HG03432 (cell line): Measurements from ENCODE around the gene NAV2.
"Not testable (repeated sequence)": the region's sequence is repeated elsewhere in the genome, so short reads cannot be mapped to it uniquely, and the experiment has no call there.

Source experiments
- ATAC-seq: cut with Tn5 transposase; IDR thresholded peaks from one replicate; pipeline ENCODE4 v1.9.1; 2021; ENCODE audit warnings: mild to moderate bottlenecking, moderate library complexity; ENCODE audit not compliant: unreplicated experiment

The NAV2 gene

DNA sequence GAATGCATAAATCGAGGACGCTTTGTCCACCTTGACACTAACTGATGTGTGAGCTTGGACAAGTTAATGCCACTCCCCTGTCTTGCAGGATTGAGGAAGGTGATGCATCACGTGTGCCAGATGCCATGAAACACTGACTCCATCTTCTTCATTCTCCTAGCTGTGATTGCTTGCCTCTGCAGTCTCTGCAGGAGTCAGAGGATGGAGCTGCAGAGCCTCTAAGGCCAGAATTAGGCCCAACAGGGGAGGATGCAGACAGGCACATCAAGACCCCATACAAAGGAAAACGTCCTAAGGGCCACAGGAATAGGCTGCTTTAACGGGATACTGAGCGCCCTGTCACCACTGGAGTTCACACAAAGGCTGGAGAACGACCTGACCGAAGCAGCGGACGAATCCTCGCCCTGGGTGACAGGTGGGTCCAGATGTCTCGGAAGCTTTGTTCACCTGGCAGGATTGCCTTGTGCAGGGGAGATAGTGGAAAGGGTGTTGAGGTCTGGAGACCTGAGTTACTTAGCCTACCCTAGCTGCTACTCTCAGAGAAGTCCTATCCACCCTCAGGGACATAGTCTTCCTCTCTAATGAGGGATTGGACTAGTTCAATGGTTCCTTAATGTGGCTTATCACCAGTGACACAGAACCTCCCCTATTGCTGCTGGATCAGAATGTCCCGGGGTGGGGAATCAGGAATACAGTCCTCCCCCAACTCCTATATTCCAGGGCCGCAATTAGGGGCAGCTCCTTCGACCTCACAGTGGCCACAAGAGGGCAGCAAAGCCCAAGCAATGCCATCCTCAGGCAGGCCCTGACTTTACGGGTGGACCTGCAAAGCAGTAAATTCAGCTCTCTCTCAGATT is 415.3 kb downstream of the NAV2 start:
- ATAC-seq: peak; percentile 72

DNA sequence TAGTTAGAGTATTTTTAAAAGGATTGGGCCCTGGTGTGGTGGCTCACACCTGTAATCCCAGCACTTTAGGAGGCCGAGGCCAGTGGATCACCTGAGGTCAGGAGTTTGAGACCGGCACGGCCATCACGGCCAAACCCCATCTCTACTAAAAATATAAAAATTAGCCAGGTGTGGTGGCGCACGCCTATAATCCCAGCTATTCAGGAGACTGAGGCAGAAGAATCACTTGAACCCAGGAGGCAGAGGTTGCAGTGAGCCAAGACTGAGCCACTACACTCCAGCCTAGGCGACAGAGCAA is 415.8 kb downstream of the NAV2 start:
- not testable (repeated sequence) for ATAC-seq

DNA sequence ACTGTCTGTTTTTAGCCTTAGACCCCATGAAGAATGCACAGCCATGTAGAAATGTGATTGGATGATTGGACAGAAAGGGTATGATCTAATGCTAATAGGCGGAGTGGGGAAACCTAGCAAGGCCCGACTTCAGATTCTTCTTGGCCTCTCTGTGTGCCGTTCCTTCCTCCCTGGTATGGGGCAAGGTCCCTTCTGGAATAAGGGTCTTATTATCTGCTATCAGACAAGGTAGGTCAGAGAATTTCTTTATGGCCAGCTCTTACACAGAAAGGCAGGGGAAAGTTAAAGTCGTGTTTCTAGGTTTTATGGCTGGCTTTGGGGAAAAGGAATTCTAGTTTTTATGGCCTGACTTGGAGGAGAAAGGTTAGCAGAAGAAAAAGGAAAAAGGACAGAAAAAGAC is 417.0 kb downstream of the NAV2 start:
- ATAC-seq: no peak

DNA sequence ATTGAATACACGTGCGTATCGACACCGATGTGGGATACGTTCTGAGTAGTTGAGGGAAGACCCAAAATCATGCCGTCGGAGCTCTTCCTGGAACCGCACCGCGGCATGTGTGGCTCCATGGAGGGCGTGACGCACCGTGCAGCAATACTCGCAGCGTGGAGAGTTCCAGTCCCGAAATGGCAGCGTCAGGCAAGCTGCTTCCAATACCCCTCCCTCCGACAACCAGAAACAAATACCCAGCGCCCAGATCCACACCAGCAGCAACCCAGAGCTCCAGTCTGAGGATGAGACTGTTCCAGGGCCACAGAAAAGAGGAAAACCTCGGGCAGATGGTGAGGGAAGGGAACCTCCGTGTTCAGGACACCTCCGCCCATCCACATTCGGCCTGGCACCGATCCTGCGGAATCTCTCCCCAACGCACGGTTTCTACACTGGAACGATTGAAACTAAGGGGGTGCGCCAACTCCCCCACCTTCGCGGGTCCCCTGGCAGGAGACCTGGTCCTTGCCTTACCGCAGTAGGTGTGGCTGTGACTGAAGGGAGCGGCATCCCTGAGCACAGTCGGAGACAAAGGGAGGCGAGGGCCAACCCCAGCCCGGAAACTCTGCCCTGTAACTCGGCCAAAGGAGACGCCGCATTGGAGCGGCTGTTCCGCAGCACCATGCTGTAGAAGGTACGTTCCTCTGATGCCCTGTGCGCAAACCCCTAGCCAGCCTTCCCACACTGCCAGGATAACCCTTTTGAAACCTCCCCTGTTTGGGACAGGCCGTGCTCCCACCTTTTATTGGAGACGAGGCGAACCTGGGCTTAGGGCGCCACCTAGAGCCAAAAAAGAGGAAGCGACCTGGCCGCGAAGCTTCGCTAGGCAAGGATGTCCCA is 419.4 kb downstream of the NAV2 start:
- no peak for ATAC-seq

DNA sequence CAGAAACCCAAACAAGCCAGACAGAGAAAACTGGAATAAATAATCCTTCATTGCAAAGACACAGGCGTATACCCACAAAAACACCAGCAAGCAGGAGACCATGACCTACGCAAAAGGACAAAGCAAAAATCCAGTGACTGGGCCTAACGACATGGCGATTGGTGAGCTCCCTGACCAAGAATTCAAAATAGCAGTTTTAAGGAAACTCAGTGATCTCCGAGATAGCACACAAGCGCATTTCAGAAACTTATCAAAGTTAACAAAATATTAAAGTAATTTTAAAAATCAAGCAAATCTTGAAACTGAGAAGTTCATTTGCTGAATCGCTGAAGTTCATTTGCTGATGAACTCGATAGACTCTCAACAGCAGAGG is 420.0 kb downstream of the NAV2 start:
- ATAC-seq: no peak

DNA sequence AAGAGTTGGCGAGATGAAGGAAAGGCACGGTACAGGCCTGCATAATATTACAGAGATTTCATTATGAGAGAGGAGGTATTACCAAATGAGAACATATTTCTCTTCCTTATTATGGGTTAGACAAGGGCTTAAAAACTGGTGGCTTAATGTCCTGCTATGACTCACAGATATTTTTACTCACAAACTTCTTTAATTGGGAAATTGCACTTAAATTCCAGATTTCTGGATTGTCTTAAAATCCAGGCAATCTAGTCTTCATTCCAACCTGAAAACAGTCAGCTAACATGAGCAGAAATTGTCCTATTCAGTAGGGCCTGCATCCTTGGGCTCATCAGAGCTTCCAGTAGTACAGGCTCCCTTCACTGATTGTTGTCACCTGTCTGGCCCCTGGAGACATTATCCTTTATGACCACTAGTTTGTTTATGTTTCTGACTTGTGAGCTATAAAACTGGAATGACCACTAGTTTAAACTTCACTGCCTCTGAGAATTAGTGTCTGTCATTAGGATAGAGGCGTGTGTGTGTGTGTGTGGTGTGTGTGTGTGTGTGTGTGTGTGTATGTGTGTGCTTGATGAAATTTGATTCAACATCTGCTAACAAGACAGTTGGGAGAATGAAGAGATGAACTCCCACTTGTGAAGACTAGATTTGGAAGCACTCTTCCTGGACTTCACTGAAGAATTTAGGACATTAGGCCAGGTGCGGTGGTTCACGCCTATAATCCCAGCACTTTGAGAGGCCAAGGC is 422.5 kb downstream of the NAV2 start:
- ATAC-seq: no peak

DNA sequence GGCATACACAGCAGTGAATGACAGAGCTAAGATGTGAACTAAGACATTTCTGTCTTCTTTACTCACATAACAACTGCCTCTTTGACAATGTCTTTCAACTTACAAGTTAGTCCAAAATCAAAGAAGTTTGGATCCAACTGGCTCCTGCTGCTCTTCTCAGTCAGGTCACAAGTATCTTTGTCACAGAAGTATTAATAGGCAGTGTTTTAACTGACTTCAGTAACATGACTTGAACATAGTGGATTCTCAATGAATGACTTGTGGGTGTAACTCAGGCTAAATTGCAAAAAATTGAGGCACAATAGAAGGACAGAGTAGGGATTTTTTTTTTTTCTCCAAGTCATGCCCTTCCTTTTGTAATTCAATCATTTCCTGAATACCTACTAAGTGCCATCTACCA is 425.0 kb downstream of the NAV2 start:
- ATAC-seq: no peak

DNA sequence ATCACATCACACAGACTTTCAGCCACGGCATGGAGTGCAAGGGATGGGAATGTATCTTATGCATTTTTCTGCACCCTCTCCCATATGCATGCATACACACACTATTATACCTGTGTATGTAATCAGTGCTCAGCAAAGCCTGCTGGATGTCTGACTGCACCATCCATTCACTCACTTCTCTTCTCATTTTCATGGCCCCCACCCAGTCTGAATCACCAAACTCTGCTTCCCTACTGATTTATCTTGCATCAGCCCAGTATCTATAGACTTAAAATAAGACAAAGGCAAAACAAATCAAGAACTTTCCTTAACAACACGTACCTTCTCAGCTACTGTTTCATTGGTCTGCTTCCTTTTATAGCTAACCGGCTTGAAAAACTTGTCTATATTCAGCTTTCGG is 426.1 kb downstream of the NAV2 start:
- ATAC-seq: no peak

DNA sequence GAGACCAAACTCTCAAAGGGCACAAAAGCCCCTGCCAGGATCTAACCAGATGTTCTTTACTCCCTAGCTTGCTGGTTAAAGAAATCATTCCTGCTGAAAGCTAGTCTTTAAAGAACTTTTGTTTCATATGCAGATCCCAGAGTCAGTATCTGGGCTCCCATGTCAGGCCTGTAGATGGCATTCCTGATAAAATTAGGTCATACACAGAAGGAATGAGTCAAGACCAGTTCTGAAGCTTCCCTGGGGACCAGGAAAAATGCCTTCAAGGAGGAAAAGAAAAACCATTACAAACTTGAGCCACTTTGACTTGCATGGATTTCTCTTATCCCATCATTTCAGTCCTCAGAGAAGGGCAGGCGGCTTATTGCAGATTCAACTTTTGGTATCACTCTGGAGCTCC is 441.7 kb downstream of the NAV2 start:
- no peak for ATAC-seq

DNA sequence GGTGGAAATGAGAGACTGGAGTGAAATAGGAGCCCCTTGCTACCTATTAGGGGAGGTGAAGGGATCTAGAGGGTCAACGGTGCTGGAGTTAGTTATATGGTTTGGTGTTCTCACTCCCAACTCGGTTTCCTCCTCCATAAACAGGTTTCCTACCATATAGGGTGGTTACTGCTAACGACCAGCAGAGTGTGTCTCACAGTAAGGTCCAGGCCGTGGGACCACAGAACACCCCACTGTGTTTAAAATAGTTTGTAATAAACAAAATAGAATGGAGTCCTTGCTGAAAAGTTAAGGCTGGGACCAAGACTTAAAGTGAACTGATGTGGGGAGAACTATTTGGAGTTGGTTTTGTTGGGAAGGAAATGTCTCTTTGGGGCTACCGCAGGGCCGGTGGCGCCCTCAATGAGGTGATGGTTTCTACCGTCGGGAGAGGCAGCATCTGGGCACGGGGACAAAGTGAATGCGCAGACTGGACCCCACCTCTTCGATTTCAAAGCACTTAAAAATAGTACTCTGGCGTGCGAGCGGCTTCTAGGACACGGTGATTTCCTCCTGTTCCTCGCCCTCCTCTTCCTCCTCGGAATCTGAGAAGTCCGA is 443.1 kb downstream of the NAV2 start:
- ATAC-seq: no peak

DNA sequence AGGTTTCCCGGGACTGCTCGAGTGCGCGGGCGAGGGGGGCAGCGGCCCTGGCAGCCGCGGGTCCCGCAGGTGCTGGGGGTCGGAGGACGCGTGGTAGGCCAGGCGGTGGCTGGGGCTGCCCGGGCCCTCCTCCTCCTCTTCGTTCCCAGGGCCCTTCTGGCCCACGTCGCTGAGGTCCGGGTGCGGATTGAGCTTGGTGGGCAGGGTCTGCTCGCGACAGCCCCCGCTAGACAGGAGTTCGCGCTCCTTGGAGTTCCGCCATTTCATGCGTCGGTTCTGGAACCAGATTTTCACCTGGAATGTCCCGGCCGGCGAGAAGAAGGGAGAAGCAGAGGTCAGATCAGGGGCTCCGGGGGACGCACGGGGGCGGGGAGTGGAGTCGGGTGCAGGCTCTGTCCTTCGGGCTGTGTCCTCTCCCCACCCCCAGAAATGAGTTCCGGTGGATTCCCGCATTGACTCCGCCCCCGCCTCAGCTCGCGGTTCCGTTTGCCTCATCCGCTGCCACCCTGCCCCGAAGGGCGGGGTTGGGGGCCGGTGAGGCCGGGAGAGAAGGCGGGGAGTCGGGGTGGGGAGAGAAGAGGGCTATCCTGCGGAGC is 443.7 kb downstream of the NAV2 start:
- ATAC-seq: no peak

DNA sequence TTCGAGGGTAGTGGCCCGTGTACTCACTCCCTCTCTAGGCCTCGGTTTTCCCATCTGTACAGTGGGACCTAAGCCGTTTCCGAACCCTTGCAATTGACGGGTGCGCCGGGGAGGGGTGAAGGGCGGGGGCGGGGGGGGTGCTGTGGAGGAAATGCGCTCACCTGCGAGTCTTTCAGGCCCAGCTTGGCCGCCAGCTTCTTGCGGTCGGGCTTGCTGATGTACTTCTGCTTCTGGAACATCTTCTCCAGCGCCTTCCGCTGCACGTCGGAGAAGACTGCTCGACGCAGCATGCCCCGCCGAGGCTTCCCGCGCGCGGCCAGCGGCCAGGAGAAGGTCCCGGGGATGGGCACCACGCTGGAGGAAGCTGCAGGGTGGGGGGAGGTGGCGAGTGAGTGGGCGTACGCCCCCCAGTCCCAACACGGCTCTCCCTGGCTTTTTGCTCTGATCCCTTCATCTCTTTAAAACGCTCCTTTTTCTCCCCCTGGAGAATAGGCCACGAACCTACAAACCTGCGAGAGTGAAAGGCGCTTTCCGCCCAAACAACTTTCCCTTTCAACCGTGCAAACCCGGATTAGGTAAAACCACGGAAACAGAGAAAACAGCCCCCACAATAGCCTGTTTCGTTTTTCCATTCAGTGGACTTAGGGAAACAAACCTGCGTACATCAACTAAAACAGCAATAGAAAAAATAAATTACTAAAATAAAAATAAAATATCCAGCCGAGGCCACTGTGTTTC is 444.4 kb downstream of the NAV2 start:
- no peak for ATAC-seq

DNA sequence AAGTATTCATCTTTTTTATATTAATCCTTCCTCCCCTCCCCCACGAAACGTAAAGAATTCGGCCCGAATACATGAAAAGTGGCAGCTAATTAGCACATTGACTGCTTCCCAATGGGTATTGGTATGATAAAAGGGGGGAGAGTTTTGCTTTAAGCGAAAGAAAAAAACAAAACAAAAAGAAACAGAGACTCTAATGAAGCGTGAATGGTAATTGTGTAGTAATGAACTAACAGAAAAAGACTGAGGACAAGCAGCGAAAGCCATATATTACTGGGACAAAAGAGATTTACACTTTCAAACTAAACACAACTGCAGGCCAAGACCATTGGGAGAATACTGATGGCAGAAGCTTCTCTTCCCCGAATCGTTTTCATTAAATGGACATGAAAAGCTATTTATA is 445.1 kb downstream of the NAV2 start:
- ATAC-seq: no peak

DNA sequence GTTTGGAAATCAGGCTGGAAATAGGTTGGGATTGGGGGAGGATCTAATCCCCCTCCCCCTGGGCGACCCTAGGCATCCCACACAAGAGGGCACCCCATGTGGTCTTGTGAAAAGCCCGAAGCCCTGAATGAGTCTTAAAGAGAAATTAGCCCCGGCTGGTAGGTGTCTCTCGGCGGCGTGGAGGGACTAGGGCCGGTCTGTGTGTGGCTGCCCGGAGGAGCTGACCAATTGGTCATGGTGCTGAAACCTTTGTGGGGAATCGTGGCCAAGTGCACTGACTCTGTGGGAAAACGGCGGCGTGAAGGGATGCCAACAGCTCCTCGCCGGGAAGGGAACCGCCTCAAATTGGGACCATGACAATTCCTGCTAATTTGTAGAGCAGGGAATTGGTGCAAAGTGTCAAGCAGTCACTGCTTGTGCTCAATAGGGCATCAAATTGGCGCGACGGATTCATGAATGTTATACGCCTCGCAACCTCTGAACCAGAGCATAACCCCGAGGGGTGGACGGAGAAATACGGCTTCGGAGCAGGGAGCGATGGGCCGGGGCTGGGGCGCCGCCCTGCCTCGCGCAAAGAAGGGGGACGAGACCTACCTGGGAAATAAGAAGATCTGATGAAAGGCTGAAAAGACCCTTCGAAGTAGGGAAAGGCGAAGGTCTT is 446.1 kb downstream of the NAV2 start:
- no peak for ATAC-seq

DNA sequence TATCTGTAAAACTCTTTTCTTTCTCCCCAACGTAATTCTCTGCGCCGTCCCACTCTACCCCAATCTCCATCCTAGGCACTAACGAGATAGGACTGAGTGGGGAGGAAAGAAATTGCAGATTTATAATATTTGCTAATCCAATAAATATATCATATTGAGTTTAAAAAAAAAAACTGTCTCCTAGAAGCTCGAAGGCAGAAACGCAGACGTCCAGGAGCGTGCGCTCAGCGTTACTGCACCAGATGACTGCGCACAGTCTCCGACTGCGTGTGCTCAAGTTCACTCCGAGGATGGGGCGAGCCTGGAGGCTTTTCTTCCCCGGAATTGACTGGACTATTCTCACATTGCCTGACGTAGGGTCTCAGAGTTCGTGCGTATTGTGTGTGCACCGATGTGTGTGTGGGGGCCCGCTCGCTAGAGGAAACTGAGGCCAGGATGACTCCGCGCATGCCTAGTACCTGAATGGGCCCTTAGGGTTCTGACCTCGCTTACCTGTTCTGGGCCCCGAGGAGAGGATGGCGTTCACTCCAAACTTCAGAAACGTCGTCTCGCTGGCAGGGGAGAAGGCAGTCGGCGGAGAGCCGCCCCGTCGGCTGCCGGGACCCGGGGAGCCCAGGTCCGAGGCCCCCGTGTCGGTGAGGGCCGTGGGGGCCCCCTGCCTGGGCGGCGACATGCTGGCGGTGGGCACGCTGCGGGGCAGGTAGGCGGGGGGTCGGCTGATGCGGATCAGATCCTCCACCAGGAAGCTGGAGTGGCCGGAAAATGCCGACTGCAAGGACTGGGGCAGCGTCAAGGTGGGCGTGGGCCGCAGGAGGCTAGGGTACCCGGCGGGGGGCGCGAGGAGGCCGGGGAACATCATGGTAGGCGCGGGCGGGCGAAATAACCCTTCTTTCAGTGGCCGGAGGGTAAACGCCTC is 447.1 kb downstream of the NAV2 start:
- ATAC-seq: no peak

DNA sequence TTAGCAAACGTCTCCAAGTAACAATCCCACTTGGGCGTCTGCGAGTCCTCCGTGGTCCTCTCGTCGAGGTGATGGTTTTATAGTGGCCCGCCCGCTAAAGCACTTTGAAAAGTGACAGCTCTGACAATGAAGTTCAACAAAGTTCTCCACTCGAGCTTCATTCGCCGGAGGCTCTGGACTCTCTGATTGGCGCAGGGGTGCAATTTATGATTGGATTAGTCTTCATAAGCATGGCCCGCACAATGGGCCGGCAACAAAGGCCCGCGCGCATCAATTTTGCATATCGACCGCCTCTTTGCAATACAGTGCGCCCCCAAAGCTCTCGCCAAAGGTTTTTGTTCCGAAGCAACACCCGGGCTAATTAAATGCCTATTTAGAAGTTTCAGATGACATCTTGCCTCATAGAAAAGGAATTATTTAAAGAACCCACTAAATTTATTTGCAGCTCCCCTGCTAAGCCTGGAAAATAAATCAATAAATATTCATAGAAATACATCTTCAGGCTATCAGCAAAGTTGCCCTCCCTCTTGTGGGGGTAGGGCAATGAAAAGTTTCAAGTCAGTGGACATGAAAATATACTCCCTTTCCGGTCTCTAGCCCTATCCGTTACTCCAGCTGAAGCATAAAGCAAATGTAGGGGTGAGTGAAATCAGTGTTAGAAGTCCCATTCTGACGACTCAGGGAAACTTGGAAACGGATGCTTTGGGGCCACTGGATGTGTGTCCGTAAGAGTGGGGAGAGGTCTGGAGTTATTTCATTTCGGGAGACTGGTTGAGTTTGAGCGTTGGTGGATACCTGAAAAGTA is 448.0 kb downstream of the NAV2 start, which contains the start of gene DBX1:
DBX1 (minus strand) TSS at position 51 of the 805 bp plus-strand sequence. CDS start 151 bp downstream, outside the sequence.
- ATAC-seq: no peak

DNA sequence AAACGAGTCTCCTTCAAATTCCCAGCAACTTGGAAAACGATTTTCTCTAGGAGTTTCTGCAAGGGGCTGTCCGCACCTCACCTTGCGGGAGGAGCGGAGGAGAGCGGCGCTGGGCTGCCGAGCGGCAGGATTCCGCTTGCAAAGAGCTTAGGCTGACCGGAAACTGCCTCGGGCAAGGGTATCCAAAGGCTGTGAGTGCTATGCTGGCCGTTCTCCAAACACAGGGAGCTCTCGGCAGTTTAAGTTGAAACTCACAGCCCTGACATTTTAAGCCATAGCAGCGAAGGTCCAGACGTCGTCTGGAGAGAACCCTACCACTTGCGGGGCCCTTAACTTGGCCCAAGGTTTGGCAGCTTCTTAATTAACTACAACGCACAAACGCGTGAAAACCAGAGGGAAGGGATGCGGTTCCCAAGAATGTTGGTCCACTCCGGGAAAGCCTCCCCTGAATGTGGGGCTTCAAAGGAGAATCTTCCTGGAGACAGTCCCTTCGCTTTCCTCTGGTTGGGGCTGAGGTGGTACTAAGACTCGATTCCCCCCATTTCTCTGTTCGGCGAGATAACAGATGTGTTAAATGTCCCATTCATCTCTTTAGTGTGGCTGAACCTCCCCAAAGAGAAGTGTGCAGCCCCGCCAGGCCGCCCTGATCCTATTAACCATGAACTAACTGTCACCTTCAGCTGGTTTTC is 448.7 kb downstream of the NAV2 start:
- ATAC-seq: no peak
